ENCODE results near the gene ACBD4.

- TF ChIP-seq ELK4 (IDR thresholded peaks at IDR 0.05; ENCODE audit: borderline replicate concordance, low read depth, low read length), result no peak
- no peak for TF ChIP-seq CTCF (tag by site-specific recombination; IDR thresholded peaks at IDR 0.05)
- no peak for TF ChIP-seq ZNF18 (tag by site-specific recombination; IDR thresholded peaks at IDR 0.05)
- TF ChIP-seq ZSCAN5A (tag by site-specific recombination; IDR thresholded peaks at IDR 0.05), result no peak
- TF ChIP-seq ZNF146 (tag by site-specific recombination; IDR thresholded peaks at IDR 0.05), result no peak
- no peak for TF ChIP-seq GLIS2 (tag by site-specific recombination; IDR thresholded peaks at IDR 0.05)
- no peak for TF ChIP-seq ZNF350 (tag by site-specific recombination; IDR thresholded peaks at IDR 0.05)
- TF ChIP-seq ZNF10 (tag by site-specific recombination; IDR thresholded peaks at IDR 0.05), result no peak
- no peak for TF ChIP-seq ZNF76 (tag by site-specific recombination; IDR thresholded peaks at IDR 0.05; ENCODE audit: borderline replicate concordance, low read depth)
- TF ChIP-seq MEIS1 (CRISPR knock-in tag; IDR thresholded peaks at IDR 0.05; ENCODE audit: borderline replicate concordance), result no peak
Measured at GRCh38 chr17:45143094-45143670, 7.7 kb downstream of the ACBD4 start.

Data from HEK293 (cell line).